ENCODE data around the gene MCUR1. TPM values are rescaled to one million over a fixed set of nuclear protein-coding genes. Genes with fewer than 3 reads are reported as not detected.
A peak's percentile ranks its signal among the peaks of the same experiment; 100 is the strongest.
"Not testable (repeated sequence)": the region's sequence is repeated elsewhere in the genome, so short reads cannot be mapped to it uniquely, and the experiment has no call there.

The MCUR1 gene
- total RNA-seq, result 10 to 100 TPM; 16.3 to 32.1 (median 28.0) TPM
- 10 to 100 TPM; 12.6 to 62.0 TPM for polyA plus RNA-seq
- long read RNA-seq, donor 1, full-length matches to known transcripts, result 30 of 34 reads
- long read RNA-seq, donor 1, partial matches to known transcripts, result 1 of 34 reads
- long read RNA-seq, donor 1, other reads (novel, unspliced or antisense), result 3 of 34 reads
- long read RNA-seq, donor 2, full-length matches to known transcripts, result 15 of 19 reads
- long read RNA-seq, donor 2, partial matches to known transcripts, result 2 of 19 reads
- long read RNA-seq, donor 2, other reads (novel, unspliced or antisense), result 2 of 19 reads
- long read RNA-seq, donor 3, full-length matches to known transcripts, result 24 of 25 reads
- long read RNA-seq, donor 3, partial matches to known transcripts, result 0 of 25 reads
- long read RNA-seq, donor 3, other reads (novel, unspliced or antisense), result 1 of 25 reads

GRCh38 chr6:13814176-13814937 lies at the start of gene MCUR1:
MCUR1 (minus strand) TSS chr6:13814557; CDS start chr6:13814429, 128 bp downstream.
- H3K36me3 ChIP-seq, result no peaks in the 10 kb centered on the region
- peak in 1 of 2 donors; percentile 72 for TF ChIP-seq POLR2A (IDR thresholded peaks at IDR 0.05)
- peak in 6 of 12 donors; percentile 7 to 51 (median 38) for TF ChIP-seq CTCF (IDR thresholded peaks at IDR 0.05)
- peak within 1 kb of the TSS; percentile 67 to 97 (median 88) for H3K4me3 ChIP-seq
- H3K9me3 ChIP-seq, result no peaks in the 10 kb centered on the region
- ATAC-seq, result peak; percentile 89 to 96 (median 94)
- peak; percentile 88 to 94 (median 92) for DNase-seq
- intact Hi-C loops (cut with DNase I), result loop anchor here in 2 of 10 donors (5.0 to 10.0 kb wide), 2 partner anchors 102 to 920 kb away; partner anchors contain the start of gene RANBP9 (in 1 of the 2)
- H3K27me3 ChIP-seq, result no peaks in the 10 kb centered on the region
- peak within 1 kb of the TSS; percentile 81 to 99 (median 97) for H3K27ac ChIP-seq
- WGBS, 4 donors, result 0 to 1% (median 0%) methylated on average over 3 to 81 of the region's 81 CpGs
- H3K4me1 ChIP-seq, result peaks cover 4 to 42% (median 34%) of the 10 kb centered on the region in 12 donors

GRCh38 chr6:13863699-13864155 lies 49.4 kb upstream of the MCUR1 start:
- ATAC-seq (no peak), DNase-seq (no peak)
- Histone ChIP-seq H3K36me3 (no peaks in the 10 kb centered on the region), H3K27me3 (peaks cover 5 to 30% (median 17%) of the 10 kb centered on the region in 9 donors), H3K9me3 (no peaks in the 10 kb centered on the region), H3K27ac (no peak overlapping the region), H3K4me3 (no peak overlapping the region), H3K4me1 (peaks cover 0 to 10% (median 4%) of the 10 kb centered on the region in 12 donors)
- 42 to 64% (median 49%) methylated on average over 2 of the region's 2 CpGs for WGBS, 4 donors
- intact Hi-C loops (cut with DNase I), result no loop called here
- TF ChIP-seq CTCF (IDR thresholded peaks at IDR 0.05) (no peak), POLR2A (IDR thresholded peaks at IDR 0.05) (no peak)

GRCh38 chr6:13860556-13861185 lies 46.3 kb upstream of the MCUR1 start:
- H3K27ac ChIP-seq; DNase-seq; H3K9me3 ChIP-seq; ATAC-seq; H3K36me3 ChIP-seq; intact Hi-C loops (cut with DNase I): not testable (repeated sequence)
- WGBS, 4 donors, result 77 to 92% (median 86%) methylated on average over 2 to 3 of the region's 3 CpGs
- H3K4me1 ChIP-seq, result peaks cover 0 to 10% (median 4%) of the 10 kb centered on the region in 12 donors
- peaks cover 5 to 49% (median 23%) of the 10 kb centered on the region in 9 donors for H3K27me3 ChIP-seq
- peak overlapping the region in 6 of 12 donors; percentile 38 to 50 (median 43) for H3K4me3 ChIP-seq

GRCh38 chr6:13859871-13860555 lies 45.7 kb upstream of the MCUR1 start:
- Histone ChIP-seq H3K27ac (no peak overlapping the region), H3K9me3 (no peaks in the 10 kb centered on the region), H3K4me1 (peaks cover 0 to 10% (median 4%) of the 10 kb centered on the region in 12 donors), H3K4me3 (peak overlapping the region; percentile 6 to 50 (median 40)), H3K36me3 (no peaks in the 10 kb centered on the region), H3K27me3 (peaks cover 5 to 49% (median 27%) of the 10 kb centered on the region in 9 donors)
- WGBS, 4 donors, result 12 to 29% (median 19%) methylated on average over 16 to 66 of the region's 66 CpGs
- ATAC-seq, result peak in 2 of 4 donors; percentile 29 to 38
- TF ChIP-seq POLR2A (IDR thresholded peaks at IDR 0.05), result no peak
- TF ChIP-seq CTCF (IDR thresholded peaks at IDR 0.05), result no peak
- intact Hi-C loops (cut with DNase I), result no loop called here
- DNase-seq, result peak in 2 of 5 donors; percentile 29 to 33

Measured in heart left ventricle (tissue), 16 donors.